Activated T-helper 2 cell treated with anti-CD3 and anti-CD28 coated beads, Interferon-gamma antibody, Interleukin-2, Interleukin-4, amounts not matched to agents 10 μg/mL and 5 μg/mL and 100 μg/mL, durations not matched to agents 14 hours and 24 hours and 36 hours (primary cell): ENCODE measurements around the gene ARMC3. TPM values are rescaled to one million over a fixed set of nuclear protein-coding genes. Genes with fewer than 3 reads are reported as not detected.

Source experiments
- DNase-seq: peaks from one replicate; pipeline ENCODE4 v3.0.0; 2021; ENCODE audit warnings: low spot score
- H3K27ac Mint-ChIP-seq: one replicate; pipeline ENCODE4 v1.8.0; 2021; ENCODE audit warnings: mixed read lengths
- H3K27me3 Mint-ChIP-seq: one replicate; pipeline ENCODE4 v1.8.0; 2021; ENCODE audit warnings: low read depth, mixed read lengths
- H3K36me3 Mint-ChIP-seq: one replicate; pipeline ENCODE4 v1.8.0; 2021; ENCODE audit warnings: low read depth, mixed read lengths
- H3K4me1 Mint-ChIP-seq: one replicate; pipeline ENCODE4 v1.8.0; 2021; ENCODE audit warnings: low read depth, mixed read lengths
- H3K4me3 Mint-ChIP-seq: one replicate; pipeline ENCODE4 v1.8.0; 2021; ENCODE audit warnings: low read depth, mild to moderate bottlenecking, moderate library complexity, mixed read lengths
- H3K9me3 Mint-ChIP-seq: one replicate; pipeline ENCODE4 v1.8.0; 2021; ENCODE audit warnings: mixed read lengths
- intact Hi-C: fragments of 100-400 bp; cut with micrococcal nuclease; formaldehyde crosslinking; loops from one replicate; pipeline ENCODE4 v1.15.1; 2023
- total RNA-seq: library from RNA; stranded (reverse); gene quantifications from 2 replicates; pipeline ENCODE4 v1.2.3, GENCODE V29; 2022

The ARMC3 gene
- total RNA-seq, 1 donor from 2014 or later = not detected

GRCh38 chr10:23046027-23046426 lies 118.2 kb downstream of the ARMC3 start:
- intact Hi-C loops = no loop called here
- no peak for DNase-seq
- H3K27ac Mint-ChIP-seq = no peak overlapping the region
- no peaks in the 10 kb centered on the region for H3K4me1 Mint-ChIP-seq
- H3K9me3 Mint-ChIP-seq = no peaks in the 10 kb centered on the region
- H3K4me3 Mint-ChIP-seq = no peak overlapping the region
- H3K36me3 Mint-ChIP-seq = no peaks in the 10 kb centered on the region
- H3K27me3 Mint-ChIP-seq = peaks cover 7% of the 10 kb centered on the region

DNA sequence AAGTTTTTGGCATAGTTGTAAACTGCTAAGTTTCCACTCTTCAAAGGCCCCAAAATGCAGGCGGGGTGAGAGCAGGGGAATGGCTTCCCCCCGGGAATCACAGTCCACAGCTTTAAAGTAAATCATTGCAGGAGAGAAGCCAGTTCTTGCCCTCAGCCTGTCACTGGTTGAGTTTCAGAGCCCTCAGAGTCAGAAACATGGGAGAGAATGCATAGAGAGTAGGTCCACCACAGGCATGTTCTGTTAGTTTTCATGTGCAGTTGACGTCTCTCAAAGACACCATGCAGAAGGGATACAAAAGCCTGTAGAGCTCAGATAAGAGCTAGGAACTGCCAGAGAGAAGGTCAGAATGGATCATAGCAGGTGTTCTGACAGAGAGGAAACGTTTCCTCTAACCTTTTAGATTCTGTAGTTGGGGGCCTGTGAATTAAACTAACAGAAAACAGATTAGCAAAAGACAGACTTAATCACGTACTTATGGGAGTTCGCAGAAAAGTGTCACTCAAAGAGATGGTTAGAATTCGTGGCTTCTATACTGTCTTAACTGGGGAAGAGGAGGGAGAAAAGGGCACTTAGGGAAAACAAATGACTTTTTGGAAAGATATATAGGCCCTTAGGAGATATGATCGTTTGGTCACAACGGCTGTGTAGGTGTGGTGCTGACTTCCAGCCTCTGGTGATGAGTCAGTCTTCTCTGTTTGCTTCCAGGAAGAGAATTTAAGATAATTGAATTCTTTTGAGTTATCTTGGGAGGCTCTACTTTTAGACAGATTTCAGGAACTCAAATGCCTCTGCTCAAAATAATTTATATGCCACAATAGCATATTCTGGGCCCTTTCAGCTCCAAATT lies 119.6 kb downstream of the ARMC3 start:
- no peak for DNase-seq
- peaks cover 9% of the 10 kb centered on the region for H3K27me3 Mint-ChIP-seq

GRCh38 chr10:23048191-23048590 lies 120.3 kb downstream of the ARMC3 start:
- DNase-seq = no peak
- Mint-ChIP-seq H3K4me1 (no peaks in the 10 kb centered on the region), H3K4me3 (no peak overlapping the region), H3K27me3 (peaks cover 9% of the 10 kb centered on the region), H3K27ac (no peak overlapping the region), H3K9me3 (no peaks in the 10 kb centered on the region), H3K36me3 (no peaks in the 10 kb centered on the region)
- intact Hi-C loops = no loop called here

More for the DNA sequence above, 119.6 kb downstream of the ARMC3 start:
- Mint-ChIP-seq H3K36me3 (no peaks in the 10 kb centered on the region), H3K4me3 (no peak overlapping the region), H3K9me3 (no peaks in the 10 kb centered on the region), H3K4me1 (no peaks in the 10 kb centered on the region), H3K27ac (no peak overlapping the region)
- intact Hi-C loops = no loop called here

DNA sequence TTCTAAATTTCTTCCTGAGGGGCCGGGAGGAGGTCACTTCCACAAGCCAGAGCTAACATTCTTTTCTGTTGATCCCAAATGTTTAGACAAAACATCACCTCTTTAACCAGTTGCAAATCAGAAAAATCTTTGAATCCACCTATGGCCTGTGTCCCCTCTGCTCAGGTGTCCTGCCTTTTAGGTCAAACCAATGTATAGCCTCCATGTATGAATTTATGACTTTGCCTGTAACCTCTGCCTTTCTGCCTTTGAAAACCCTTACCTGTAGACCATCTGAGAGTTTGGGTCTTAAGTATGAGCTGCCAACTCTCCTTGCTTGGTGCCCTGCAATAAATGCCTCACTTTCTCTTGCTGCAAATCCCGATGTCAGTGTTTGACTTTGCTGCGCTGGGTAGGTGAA lies 123.4 kb downstream of the ARMC3 start:
- Mint-ChIP-seq H3K4me3 (no peak overlapping the region), H3K27ac (no peak overlapping the region), H3K4me1 (no peaks in the 10 kb centered on the region), H3K36me3 (no peaks in the 10 kb centered on the region), H3K9me3 (no peaks in the 10 kb centered on the region), H3K27me3 (peaks cover 6% of the 10 kb centered on the region)
- intact Hi-C loops = no loop called here
- DNase-seq = no peak

- H3K4me1 Mint-ChIP-seq = no peaks in the 10 kb centered on the region
- no peak for DNase-seq
- H3K36me3 Mint-ChIP-seq = no peaks in the 10 kb centered on the region
- no peaks in the 10 kb centered on the region for H3K9me3 Mint-ChIP-seq
- H3K4me3 Mint-ChIP-seq = no peak overlapping the region
- no peak overlapping the region for H3K27ac Mint-ChIP-seq
- intact Hi-C loops = no loop called here
- peaks cover 9% of the 10 kb centered on the region for H3K27me3 Mint-ChIP-seq
Observed at GRCh38 chr10:23051855-23052331, 124.0 kb downstream of the ARMC3 start.

GRCh38 chr10:23053036-23053435 lies 125.2 kb downstream of the ARMC3 start:
- intact Hi-C loops = no loop called here
- DNase-seq = no peak
- peaks cover 9% of the 10 kb centered on the region for H3K27me3 Mint-ChIP-seq
- no peak overlapping the region for H3K27ac Mint-ChIP-seq
- H3K4me1 Mint-ChIP-seq = no peaks in the 10 kb centered on the region
- H3K4me3 Mint-ChIP-seq = no peak overlapping the region
- no peaks in the 10 kb centered on the region for H3K9me3 Mint-ChIP-seq
- H3K36me3 Mint-ChIP-seq = no peaks in the 10 kb centered on the region

- Mint-ChIP-seq H3K9me3 (no peaks in the 10 kb centered on the region), H3K27me3 (peaks cover 13% of the 10 kb centered on the region), H3K4me1 (no peaks in the 10 kb centered on the region), H3K27ac (no peak overlapping the region), H3K36me3 (no peaks in the 10 kb centered on the region), H3K4me3 (no peak overlapping the region)
- no peak for DNase-seq
- intact Hi-C loops = no loop called here
Observed at GRCh38 chr10:23055424-23056185, 127.8 kb downstream of the ARMC3 start.

DNA sequence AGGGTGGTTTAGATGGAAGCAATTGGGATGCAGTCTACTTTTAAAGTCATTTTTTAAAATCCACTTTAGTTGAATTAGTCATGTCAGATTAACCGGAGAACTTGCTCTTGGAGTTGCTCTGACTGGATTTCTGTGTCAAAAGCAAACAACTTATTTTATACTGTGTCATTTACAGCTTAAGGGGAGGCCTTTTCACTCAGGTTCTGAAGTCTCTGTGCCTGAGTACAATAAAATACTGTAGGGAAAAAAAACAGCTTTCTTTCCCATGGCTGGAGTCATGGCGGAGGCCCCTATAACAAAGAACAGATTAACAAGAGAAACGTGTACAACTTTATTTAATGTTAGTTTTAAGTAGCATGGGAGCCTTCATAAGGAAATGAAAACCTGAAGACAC lies 128.3 kb downstream of the ARMC3 start:
- intact Hi-C loops = no loop called here
- Mint-ChIP-seq H3K4me1 (no peaks in the 10 kb centered on the region), H3K4me3 (no peak overlapping the region), H3K27me3 (peaks cover 13% of the 10 kb centered on the region), H3K27ac (no peak overlapping the region), H3K9me3 (no peaks in the 10 kb centered on the region), H3K36me3 (no peaks in the 10 kb centered on the region)
- DNase-seq = no peak

DNA sequence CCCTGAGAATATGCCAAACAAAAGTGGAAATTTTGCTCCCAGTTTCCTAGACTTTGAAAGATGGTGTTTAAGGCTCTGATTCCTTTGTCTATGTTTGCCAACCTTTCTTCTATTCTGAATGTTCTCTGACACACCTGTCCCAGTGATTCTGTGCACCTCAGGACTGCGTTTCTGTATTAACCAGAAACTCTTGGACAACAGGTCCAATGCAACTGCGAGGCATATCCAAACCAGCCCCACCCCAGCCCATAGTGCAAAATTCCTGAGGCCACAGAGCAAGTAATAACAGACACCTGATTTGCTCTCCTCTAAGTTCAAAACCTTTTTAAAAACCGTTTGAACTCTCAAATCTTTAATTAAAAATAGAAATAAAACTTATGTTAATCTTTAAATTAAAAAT lies 130.5 kb downstream of the ARMC3 start:
- no peak for DNase-seq
- no peaks in the 10 kb centered on the region for H3K9me3 Mint-ChIP-seq
- H3K36me3 Mint-ChIP-seq = no peaks in the 10 kb centered on the region
- intact Hi-C loops = no loop called here
- H3K27ac Mint-ChIP-seq = no peak overlapping the region
- no peaks in the 10 kb centered on the region for H3K4me1 Mint-ChIP-seq
- peaks cover 11% of the 10 kb centered on the region for H3K27me3 Mint-ChIP-seq
- no peak overlapping the region for H3K4me3 Mint-ChIP-seq

- no peaks in the 10 kb centered on the region for H3K36me3 Mint-ChIP-seq
- peaks cover 9% of the 10 kb centered on the region for H3K27me3 Mint-ChIP-seq
- intact Hi-C loops = loop anchor here (10.0 kb wide), 1 partner anchor 486 kb away; no protein-coding TSS in a partner anchor
- H3K4me1 Mint-ChIP-seq = no peaks in the 10 kb centered on the region
- H3K9me3 Mint-ChIP-seq = no peaks in the 10 kb centered on the region
- no peak overlapping the region for H3K27ac Mint-ChIP-seq
- DNase-seq = no peak
- no peak overlapping the region for H3K4me3 Mint-ChIP-seq
Observed at GRCh38 chr10:23060918-23061317, 133.1 kb downstream of the ARMC3 start.

DNA sequence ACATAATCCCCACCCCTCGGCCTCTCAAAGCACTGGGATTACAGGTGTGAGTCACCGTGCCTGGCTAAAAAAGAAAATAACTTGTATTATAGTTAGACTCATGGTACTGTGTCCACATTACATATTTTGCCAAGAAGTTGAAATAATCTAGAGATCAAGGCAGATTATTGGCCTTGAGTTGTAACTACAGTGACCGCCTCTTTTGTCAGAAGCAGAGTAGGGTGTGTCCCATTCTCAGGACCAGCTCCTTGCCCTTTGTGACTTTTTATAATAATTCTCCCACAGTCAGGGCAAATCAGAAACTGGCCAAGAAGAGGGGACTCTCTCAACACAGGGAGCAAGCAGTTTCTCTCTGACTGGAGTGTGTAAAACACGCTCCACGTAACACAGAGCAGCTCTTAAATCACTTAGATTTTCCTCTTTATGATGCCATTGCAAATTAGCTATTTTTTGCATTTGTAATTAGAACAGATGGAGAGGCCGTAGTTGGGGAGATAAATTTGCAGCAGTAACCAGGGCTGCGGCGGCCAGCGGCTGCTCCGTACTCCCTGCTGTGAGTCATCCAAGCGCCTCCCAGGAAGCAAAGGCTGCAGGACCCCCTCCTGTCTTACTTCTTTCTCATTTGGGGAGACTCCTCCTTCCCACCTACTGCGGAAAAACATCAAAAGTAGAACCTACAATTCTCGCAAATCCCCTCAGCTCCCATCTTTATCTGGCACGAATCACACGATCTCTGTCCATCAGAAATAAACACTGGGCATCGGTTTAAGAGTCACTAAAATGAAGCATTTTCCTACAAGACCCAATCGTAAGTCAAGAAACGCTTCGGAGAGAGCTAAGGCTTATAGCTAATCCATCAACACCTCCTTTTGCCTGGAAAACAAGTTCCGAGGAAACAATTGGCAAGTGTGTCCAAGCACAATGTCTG lies 135.5 kb downstream of the ARMC3 start:
- peaks cover 2% of the 10 kb centered on the region for H3K4me1 Mint-ChIP-seq
- no peak overlapping the region for H3K27ac Mint-ChIP-seq
- H3K4me3 Mint-ChIP-seq = no peak overlapping the region
- H3K27me3 Mint-ChIP-seq = peaks cover 3% of the 10 kb centered on the region
- no peaks in the 10 kb centered on the region for H3K36me3 Mint-ChIP-seq
- DNase-seq = no peak
- intact Hi-C loops = loop anchor here (10.0 kb wide), 1 partner anchor 489 kb away; no protein-coding TSS in a partner anchor
- H3K9me3 Mint-ChIP-seq = no peaks in the 10 kb centered on the region
